ENCODE results near the gene CDKL1.

The CDKL1 gene

DNA sequence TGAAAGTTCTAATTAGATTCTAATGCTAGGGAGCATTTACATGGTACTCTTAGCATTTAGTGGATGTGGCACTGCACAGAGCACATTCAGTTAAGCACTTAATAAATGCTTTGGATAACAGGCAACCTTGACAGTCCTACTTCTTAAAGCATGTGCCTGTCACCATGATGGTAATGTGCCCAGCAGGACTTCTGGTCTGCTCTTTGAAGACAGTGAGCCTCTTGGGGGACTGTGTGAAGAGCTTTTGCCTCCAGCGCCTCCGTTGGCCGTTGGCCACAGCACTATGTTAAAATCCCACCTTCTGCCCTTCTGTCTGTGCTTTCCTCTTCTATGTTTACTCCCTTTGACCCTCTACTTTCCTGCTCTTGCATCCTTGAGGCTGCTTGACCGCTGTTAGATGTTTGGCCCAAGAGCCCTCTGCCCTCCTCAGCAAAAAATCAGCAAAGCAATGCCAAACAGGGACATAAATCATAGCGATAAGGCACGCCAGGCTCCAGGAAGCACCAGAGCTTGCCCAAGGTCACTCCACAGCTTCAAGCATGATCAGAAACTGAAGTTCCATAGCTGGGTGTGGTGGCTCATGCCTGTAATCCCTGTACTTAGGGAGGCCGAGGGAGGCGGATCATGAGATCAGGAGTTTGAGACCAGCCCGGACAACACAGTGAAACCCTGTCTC is 8.3 kb downstream of the CDKL1 start:
- TF ChIP-seq TCF12 (IDR thresholded peaks at IDR 0.05; ENCODE audit: low read depth): no peak
- TF ChIP-seq TEAD4 (IDR thresholded peaks at IDR 0.05): no peak
- TF ChIP-seq CREB1 (IDR thresholded peaks at IDR 0.05; ENCODE audit: low read depth): no peak
- no peak for TF ChIP-seq YY1 (IDR thresholded peaks at IDR 0.05; ENCODE audit: low read depth)
- TF ChIP-seq, protein P1, sequence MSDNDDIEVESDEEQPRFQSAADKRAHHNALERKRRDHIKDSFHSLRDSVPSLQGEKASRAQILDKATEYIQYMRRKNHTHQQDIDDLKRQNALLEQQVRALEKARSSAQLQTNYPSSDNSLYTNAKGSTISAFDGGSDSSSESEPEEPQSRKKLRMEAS (IDR thresholded peaks at IDR 0.05): no peak
- TF ChIP-seq, protein P2, sequence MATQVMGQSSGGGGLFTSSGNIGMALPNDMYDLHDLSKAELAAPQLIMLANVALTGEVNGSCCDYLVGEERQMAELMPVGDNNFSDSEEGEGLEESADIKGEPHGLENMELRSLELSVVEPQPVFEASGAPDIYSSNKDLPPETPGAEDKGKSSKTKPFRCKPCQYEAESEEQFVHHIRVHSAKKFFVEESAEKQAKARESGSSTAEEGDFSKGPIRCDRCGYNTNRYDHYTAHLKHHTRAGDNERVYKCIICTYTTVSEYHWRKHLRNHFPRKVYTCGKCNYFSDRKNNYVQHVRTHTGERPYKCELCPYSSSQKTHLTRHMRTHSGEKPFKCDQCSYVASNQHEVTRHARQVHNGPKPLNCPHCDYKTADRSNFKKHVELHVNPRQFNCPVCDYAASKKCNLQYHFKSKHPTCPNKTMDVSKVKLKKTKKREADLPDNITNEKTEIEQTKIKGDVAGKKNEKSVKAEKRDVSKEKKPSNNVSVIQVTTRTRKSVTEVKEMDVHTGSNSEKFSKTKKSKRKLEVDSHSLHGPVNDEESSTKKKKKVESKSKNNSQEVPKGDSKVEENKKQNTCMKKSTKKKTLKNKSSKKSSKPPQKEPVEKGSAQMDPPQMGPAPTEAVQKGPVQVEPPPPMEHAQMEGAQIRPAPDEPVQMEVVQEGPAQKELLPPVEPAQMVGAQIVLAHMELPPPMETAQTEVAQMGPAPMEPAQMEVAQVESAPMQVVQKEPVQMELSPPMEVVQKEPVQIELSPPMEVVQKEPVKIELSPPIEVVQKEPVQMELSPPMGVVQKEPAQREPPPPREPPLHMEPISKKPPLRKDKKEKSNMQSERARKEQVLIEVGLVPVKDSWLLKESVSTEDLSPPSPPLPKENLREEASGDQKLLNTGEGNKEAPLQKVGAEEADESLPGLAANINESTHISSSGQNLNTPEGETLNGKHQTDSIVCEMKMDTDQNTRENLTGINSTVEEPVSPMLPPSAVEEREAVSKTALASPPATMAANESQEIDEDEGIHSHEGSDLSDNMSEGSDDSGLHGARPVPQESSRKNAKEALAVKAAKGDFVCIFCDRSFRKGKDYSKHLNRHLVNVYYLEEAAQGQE (IDR thresholded peaks at IDR 0.05; ENCODE audit: low read depth): no peak
- TF ChIP-seq NFIC (IDR thresholded peaks at IDR 0.05): no peak
- no peak for TF ChIP-seq TAF1 (IDR thresholded peaks at IDR 0.05; ENCODE audit: low read depth)
- no peak for TF ChIP-seq EP300 (IDR thresholded peaks at IDR 0.05; ENCODE audit: borderline replicate concordance)
- TF ChIP-seq FOXM1 (IDR thresholded peaks at IDR 0.05; ENCODE audit: borderline replicate concordance, low read depth): no peak
- no peak for TF ChIP-seq CEBPB (IDR thresholded peaks at IDR 0.05)
- TF ChIP-seq, protein P3, sequence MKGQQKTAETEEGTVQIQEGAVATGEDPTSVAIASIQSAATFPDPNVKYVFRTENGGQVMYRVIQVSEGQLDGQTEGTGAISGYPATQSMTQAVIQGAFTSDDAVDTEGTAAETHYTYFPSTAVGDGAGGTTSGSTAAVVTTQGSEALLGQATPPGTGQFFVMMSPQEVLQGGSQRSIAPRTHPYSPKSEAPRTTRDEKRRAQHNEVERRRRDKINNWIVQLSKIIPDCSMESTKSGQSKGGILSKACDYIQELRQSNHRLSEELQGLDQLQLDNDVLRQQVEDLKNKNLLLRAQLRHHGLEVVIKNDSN (IDR thresholded peaks at IDR 0.05): no peak
- TF ChIP-seq EGR1 (IDR thresholded peaks at IDR 0.05): no peak
- no peak for TF ChIP-seq RAD21 (IDR thresholded peaks at IDR 0.05; ENCODE audit: low read depth)
- TF ChIP-seq ZBTB7A (IDR thresholded peaks at IDR 0.05; ENCODE audit: low read depth): no peak

DNA sequence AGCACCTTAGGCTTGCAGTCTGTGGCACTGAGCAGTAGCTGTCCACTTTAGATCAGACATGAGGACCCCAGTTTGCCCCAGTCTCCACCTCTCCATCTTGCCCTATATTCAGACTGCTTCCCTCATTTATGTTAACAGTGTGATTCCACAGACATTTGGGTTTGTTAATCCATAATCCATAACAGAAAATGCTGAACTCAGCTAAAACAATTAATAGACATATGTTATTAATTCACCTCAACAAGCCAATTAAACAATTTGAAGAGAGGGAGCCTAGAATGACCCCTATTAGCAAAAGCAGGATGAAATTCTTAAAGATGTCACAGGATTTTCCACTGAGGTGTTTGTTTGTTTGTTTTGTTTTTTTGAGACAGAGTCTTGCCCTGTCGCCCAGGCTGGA is 9.1 kb downstream of the CDKL1 start:
- TF ChIP-seq CREB1 (IDR thresholded peaks at IDR 0.05; ENCODE audit: low read depth): no peak
- no peak for TF ChIP-seq TCF12 (IDR thresholded peaks at IDR 0.05; ENCODE audit: low read depth)
- no peak for TF ChIP-seq ZBTB7A (IDR thresholded peaks at IDR 0.05; ENCODE audit: low read depth)
- no peak for TF ChIP-seq TAF1 (IDR thresholded peaks at IDR 0.05; ENCODE audit: low read depth)
- no peak for TF ChIP-seq RAD21 (IDR thresholded peaks at IDR 0.05; ENCODE audit: low read depth)
- no peak for TF ChIP-seq CEBPB (IDR thresholded peaks at IDR 0.05)
- no peak for TF ChIP-seq NFIC (IDR thresholded peaks at IDR 0.05)
- TF ChIP-seq, protein P3 (IDR thresholded peaks at IDR 0.05): no peak
- TF ChIP-seq, protein P1 (IDR thresholded peaks at IDR 0.05): no peak
- no peak for TF ChIP-seq FOXM1 (IDR thresholded peaks at IDR 0.05; ENCODE audit: borderline replicate concordance, low read depth)

DNA sequence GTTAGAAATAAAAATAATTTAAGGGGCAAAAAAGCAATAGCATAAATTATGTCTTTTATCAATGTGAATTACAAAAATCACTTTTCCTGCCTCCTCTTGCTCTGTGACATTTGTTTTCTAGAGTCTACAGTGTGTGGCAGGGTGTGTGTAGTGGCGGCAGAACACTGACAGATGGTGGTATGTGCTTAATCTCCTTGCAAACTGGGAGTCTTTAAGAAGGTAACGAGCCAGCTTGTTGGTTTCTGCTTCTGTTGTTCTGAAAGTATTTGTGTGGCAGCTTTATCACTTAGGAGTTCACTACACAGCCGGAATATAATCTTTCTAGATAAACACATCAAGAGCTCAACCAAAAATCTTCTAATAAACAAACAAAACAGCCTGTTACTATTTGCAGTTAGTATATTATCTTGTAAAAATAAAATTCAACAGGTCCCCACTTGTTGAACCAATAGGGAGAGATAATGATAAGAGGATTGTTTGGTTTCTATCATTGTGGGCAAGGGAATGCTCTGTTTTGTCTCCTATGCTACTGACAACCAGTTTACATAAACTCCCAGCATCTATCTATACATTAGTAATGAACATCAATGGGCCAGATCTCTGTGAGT is 13.0 kb downstream of the CDKL1 start:
- TF ChIP-seq RAD21 (IDR thresholded peaks at IDR 0.05; ENCODE audit: low read depth) (no peak), TEAD4 (IDR thresholded peaks at IDR 0.05) (no peak), NFIC (IDR thresholded peaks at IDR 0.05) (no peak), TAF1 (IDR thresholded peaks at IDR 0.05; ENCODE audit: low read depth) (no peak), ZBTB7A (IDR thresholded peaks at IDR 0.05; ENCODE audit: low read depth) (no peak), EGR1 (IDR thresholded peaks at IDR 0.05) (no peak), CREB1 (IDR thresholded peaks at IDR 0.05; ENCODE audit: low read depth) (no peak), EP300 (IDR thresholded peaks at IDR 0.05; ENCODE audit: borderline replicate concordance) (no peak), TCF12 (IDR thresholded peaks at IDR 0.05; ENCODE audit: low read depth) (no peak), CEBPB (IDR thresholded peaks at IDR 0.05) (no peak), YY1 (IDR thresholded peaks at IDR 0.05; ENCODE audit: low read depth) (no peak), FOXM1 (IDR thresholded peaks at IDR 0.05; ENCODE audit: borderline replicate concordance, low read depth) (no peak)
- TF ChIP-seq, protein P2 (IDR thresholded peaks at IDR 0.05; ENCODE audit: low read depth): no peak
- TF ChIP-seq, protein P1 (IDR thresholded peaks at IDR 0.05): no peak
- TF ChIP-seq, protein P3 (IDR thresholded peaks at IDR 0.05): no peak

DNA sequence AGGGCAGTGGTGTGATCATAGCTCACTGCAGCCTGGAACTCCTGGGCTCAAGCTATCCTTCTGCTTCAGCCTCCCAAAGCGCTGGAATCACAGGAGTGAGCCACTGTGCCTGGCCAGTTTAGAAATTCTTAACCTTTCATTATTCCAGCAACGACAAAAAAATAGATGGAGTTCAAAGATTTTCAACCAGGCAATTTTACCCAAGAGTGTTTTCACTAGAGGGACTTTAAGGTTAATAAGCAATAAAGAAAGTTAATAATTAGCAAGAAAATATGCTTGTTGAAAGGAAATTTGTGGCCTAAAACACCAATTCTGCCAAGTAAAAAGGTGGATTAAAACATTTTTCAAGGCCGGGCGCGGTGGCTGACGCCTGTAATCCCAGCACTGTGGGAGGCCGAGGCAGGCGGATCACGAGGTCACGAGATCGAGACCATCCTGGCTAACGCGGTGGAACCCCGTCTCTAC is 14.8 kb downstream of the CDKL1 start:
- TF ChIP-seq EGR1 (IDR thresholded peaks at IDR 0.05): no peak
- TF ChIP-seq, protein P1 (IDR thresholded peaks at IDR 0.05): no peak
